Muscle of back (tissue), 11 donors: ENCODE results near the gene SRRM5. TPM values are rescaled to one million over a fixed set of nuclear protein-coding genes. Genes with fewer than 3 reads are reported as not detected.
"Not testable (repeated sequence)": the region's sequence is repeated elsewhere in the genome, so short reads cannot be mapped to it uniquely, and the experiment has no call there.

Experiments
- DNase-seq, 3 donors: peaks; one replicate each; pipeline versions ENCODE4 v3.0.0 to v3.0.0-alpha.2; 2013
- polyA plus RNA-seq, 10 donors: library from polyadenylated mRNA; unstranded; fragments of 120-200 nt; gene quantifications; one replicate each; pipeline ENCODE4 v1.2.1, GENCODE V29; 2013; ENCODE audit not compliant: insufficient read length in 10 of 10

Gene SRRM5
- polyA plus RNA-seq, 10 donors: 0.13 to 0.75 (median 0.36) TPM

- no peak for DNase-seq
Measured at GRCh38 chr19:43612374-43612773, 486 bp downstream of the SRRM5 start.

GRCh38 chr19:43616306-43616705 is 4.4 kb downstream of the SRRM5 start:
- DNase-seq: no peak

DNA sequence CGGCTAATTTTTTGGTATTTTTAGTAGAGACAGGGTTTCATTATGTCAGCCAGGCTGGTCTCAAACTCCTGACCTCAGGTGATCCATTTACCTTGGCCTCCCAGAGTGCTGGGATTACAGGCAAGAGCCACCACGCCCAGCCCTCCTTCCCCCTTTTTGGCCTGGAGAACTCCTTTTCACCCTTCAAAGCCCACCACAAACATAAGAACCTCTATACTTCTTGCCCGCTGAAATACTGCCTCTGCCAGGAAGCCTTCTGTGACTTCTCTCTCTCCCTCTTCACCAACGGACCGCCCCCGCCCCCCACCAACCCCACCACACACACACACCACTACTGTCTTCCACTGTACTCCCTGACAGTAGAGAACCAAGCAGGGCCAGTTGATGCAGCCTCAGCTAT is 5.1 kb downstream of the SRRM5 start:
- DNase-seq: no peak

DNA sequence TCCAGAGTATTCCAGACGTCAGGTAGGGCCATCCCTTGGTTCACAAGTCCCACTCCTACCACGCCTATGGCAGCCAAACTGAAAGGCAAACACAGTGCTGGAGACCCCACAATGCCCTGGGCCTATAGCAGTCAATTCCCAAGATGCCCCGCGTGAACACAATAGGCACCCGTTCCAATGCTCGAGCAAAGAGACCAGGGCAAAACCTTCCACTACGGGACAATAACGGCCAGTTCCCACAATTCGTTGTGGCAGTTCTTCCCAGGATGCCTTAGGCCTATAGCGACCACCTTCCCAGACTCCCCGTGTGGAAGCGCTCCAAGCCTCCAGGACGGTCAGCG is 7.0 kb downstream of the SRRM5 start:
- DNase-seq: peak in 1 of 3 donors; percentile 38

DNA sequence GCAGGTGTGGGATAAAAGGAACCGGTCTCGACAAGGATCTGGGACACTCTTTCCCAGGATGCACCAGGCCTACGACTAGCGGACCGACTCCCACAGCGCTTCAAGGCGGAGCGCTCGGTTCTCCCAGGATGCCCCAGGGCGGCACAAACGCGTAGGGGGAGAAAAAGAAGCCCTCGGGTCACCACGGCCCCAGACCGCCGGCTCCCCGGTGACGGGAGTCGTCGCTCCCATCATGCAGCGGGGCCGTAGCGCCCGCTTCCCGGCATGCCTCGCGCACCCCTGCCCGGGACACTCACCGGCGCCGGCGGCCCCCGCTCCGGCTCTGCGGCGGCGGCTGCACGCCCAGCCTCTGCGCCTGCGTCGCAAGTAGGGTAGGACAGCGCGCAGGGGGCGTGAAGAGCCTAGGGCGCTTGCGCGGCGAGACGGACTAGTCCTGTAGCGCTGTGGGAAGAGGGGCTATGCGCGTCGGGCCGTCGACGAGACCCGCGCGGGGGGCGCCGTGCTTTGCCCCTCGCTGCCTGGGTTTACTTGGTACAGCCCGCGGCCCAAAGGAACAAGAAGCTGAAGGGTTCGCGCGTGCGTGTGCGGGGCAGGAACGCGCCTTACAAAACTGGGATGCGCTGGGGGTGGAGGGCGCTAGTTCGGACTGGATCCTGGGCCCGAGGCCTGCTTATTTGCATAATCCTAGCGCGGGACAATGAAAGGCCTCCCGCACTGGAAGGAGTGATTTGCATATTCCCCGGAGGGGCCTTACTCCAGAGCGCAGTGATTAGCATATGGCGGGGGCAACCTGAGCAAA is 7.6 kb downstream of the SRRM5 start, which contains the start of gene ZNF428:
TSS of gene ZNF428 (minus strand) at position 368 of the 799 bp plus-strand sequence. CDS start 5,325 bp downstream, outside the sequence.
- DNase-seq: peak; percentile 89 to 97 (median 93)

DNA sequence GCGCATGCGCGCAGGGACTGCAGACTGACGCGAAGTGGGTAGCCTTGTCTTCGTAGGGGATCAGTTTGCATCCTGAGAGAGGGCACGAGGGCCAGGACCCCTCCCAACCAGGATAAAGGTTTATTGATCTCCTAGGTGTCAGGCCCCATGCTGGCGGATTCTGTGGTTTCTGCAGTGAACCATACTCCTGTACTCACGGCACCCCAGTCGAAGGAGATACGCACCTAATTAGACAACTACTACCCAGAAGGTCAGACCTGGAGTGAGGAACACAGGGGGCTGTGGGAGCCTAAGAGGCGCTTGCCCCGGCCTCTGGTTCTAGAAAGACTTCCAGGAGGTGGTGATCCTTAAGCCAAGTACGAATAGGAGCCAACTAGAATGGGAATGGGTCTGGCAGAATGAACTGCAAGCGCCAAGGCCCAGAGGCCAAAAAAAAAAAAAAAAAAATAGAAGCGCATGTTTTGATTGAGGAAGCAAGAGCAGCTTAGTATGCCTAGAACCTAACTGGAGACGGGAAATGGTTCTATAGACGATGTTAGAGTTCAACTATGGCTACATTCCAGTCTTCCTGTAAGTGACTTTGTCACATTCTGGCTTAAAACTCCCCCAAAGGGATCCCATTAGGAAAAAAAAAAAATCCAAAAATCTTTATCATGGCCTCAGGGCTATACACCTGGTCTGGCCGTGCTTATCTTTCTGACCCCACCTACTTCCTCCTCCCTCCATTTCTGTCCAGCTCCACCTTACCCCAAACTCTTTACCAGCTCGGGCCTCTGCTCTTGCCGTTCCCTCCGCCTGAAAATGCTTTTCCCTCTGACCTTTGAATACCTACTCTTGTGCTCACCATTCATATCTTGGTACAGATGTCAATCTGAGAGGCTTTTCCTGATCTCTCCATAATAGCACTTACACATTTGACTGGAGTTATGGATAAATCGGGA is 8.4 kb downstream of the SRRM5 start:
- no peak for DNase-seq

- no peak for DNase-seq
Measured at GRCh38 chr19:43622070-43622469, 10.2 kb downstream of the SRRM5 start.

DNA sequence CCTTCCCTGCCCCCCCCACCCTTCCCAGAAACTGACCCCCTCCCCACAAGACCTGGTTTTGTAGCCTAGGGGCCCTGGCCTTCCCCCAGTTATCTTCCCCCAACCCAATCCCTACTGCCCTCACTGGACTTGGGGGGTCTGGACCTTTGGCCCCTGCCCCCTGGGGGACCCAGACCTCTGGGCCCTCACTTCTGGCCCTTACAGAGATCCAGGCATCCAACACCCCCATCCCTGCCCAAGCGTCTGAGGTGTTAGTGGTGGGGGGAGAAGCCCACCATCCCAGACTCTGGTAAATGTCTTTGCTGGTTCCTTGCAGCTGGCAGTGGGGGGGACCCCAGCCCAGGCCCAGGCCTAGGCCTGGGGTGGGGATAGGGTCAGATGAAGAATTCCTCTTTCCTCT is 11.1 kb downstream of the SRRM5 start:
- no peak for DNase-seq

DNA sequence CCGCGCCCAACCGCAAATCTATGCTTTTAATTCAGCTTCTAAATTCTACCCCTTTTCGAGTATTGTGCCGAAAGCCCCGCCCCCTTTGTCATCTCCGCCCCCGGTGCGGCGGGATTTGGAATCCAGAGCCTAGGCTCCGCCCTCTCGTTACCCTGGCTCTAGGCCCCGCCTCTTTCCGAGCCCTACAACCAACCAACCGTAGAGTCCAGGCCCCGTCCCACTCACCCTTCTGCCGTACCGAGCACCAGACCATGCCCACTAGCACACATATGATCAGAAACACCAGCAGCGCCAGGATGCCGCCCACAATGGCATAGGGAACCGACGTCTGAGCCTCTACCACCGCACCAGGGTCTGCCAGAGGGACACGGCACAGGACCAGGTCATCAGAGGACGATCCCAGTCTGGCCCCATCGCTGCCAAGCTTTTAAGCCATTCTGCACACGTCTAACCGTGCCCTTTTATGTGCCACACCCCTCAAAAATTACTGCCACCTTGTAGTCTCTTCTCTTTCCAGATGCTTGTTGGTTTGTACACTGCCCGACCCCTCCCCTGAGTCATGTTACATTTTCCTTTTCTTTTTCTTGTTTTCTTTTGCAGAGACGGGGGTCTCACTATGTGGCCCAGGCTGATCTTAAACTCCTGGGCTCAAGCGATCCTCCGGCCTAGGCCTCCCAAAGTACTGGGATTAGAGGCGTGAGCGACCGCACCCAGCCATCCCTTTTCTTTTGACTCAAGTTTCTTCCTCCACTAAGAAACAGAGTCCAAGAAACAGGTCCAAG is 12.2 kb downstream of the SRRM5 start:
- DNase-seq: no peak

DNA sequence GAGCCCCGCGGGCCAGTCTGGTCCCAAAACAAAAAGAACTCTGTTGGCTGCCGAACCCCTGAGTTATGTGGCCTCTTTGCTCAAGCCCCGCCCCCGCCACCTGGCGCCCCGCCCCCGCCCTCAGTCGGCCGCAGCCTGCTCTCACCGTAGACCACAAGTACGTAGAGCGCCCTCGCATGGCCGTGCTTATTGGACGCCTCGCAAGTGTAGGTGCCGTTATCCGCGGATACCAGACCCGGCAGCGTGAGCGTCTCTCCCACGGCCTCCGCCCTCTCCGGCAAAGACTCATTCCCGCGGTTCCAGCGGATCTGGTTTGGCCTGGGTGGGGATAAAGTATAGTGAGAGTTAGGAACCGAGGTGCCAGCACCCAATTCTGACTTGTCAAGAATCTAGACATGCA is 13.0 kb downstream of the SRRM5 start:
- peak in 1 of 3 donors; percentile 26 for DNase-seq

DNA sequence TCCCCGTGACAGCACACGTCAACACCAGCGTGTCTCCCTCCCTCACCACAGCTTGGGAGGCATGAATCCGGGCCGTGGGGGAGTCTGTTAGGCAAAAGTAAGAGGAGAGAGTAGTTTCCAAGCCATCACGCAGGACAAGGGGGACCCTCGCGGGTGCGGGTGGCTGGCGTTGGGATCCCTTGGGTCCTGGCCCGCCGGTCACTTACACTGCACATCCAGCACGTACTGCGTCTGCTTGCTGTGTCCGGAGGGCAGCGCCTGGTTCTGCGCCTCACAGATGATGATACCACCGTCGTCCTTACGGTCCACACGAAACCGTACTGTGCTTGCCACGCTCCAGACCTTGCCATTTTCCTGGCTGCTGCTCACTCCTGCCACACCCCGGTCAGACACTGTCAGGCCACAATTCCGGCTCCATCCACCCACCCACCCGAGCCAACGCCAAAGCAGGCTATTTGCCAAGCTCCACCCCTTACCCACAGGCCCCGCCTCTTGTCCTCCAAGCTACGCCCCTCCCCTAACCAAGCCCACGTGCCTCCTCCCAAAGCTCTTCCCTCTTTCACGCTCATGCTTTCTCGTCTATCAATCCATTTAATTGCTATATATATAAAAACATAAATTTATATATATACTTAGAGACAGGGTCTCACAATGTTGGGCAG is 14.2 kb downstream of the SRRM5 start:
- no peak for DNase-seq

GRCh38 chr19:43626838-43627237 is 14.9 kb downstream of the SRRM5 start:
- DNase-seq: no peak

DNA sequence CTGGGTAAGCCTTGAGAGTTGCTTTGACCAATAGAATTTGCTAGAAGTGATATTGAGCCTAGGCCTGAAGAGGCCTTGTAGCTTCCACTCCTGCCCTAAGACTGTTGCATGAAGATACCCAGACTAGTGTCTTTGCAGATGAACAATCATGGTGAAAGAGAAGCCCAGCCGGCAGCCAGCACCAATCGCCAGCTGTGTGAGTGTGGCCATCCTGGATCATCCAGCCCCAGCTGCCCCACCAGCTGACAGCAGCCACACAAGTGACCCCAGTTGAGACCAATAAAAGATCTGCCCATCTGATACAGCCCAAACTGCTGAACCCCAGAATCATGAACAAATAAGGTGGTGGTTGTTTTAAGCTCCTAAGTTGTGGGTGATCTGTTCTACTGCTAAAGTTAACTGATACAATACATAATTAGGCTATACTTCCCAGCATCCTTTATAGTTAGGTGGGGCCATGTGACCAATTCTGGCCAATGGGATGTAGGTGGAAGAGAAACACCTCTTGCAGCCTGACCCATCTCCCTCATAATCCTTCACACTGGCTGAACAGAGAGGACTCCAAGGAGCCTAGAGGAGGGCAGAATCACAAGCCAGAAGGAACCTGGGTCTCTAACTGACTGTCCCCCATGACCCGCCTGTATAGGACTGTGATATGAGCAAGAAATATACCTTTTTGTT is 16.9 kb downstream of the SRRM5 start:
- no peak for DNase-seq

DNA sequence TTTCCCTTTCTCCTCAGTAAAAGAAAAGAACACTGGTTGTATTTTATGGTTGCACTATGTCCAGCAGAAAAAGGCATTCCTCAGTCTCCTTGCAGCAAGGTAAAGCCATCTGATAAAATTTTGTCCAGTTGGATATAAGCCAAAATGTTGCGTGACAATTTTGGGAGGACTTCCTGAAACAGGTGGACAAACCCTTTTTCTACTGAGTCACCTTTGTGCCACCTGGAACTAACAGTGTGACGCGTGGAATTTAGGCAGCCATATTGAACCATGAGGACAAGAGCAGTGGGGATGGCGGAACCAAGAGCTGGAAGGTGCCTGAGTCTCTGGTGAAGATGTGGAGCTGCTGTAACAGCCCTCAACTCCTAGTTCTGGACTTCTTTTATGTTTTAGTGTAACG is 19.6 kb downstream of the SRRM5 start:
- DNase-seq: no peak

- no peak for DNase-seq
Measured at GRCh38 chr19:43633520-43633919, 21.6 kb downstream of the SRRM5 start.

- DNase-seq: no peak
Measured at GRCh38 chr19:43634068-43634467, 22.2 kb downstream of the SRRM5 start.

DNA sequence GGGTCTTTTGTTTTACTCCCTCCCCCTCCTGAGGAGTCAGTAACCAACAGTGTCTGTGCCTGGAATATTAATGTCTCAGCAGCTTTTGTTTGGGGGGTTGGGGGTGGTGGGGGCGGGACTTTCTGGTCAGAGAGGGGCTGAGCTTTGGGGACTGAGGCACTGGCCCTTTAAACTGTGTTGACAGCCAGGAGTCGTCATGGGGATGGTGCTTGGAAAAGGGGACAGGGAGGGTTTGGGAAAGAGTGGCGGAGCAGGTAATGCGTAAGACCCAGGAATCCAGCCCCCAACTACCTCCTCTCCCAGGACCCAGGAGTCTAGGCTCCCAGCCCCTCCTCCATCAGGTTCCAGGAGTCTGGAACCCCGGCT is 22.6 kb downstream of the SRRM5 start:
- DNase-seq: no peak

- DNase-seq: peak in 1 of 3 donors; percentile 48
Measured at GRCh38 chr19:43634872-43635560, 23.1 kb downstream of the SRRM5 start.

DNA sequence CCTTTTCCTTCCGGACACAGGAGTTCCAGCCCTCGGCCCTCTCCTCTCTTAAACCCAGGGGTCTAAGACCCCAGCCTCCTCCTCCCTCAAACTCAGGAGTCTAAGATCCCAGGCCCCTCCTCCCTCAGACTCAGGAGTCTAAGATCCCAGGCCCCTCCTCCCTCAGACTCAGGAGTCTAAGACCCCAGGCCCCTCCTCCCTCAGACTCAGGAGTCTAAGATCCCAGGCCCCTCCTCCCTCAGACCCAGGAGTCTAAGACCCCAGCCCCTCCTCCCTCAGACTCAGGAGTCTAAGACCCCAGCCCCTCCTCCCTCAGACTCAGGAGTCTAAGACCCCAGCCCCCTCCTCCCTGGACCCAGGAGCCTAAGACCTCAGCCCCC is 23.7 kb downstream of the SRRM5 start:
- DNase-seq: not testable (repeated sequence)

- DNase-seq: no peak
Measured at GRCh38 chr19:43636121-43636683, 24.3 kb downstream of the SRRM5 start.
